ENCODE results near the gene UBE2G1. TPM values are rescaled to one million over a fixed set of nuclear protein-coding genes. Genes with fewer than 3 reads are reported as not detected.
"Not testable (repeated sequence)": the region's sequence is repeated elsewhere in the genome, so short reads cannot be mapped to it uniquely, and the experiment has no call there.

Gene UBE2G1
- total RNA-seq, 1 donor, result 36.2 TPM

DNA sequence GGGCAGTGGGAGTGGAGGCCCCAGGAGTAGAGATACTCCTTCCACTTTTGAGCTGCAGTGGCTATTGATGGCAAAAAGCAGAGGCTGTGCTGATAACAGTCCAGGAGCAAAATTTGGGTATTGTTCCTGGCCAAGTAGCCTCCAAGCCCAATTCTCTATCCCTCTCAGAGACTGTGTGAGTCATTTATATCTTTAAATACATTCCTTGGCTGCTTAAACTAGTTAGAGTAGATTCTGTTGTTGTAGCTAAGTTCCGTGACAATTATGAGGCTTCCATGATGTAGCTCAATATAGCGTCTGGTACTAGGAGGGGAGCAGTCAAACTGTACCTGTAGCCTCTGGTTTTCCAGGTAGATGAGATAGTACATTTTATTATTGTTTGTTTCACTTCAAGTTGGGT is 19.9 kb upstream of the UBE2G1 start:
- Histone ChIP-seq H3K4me1 (ENCODE audit: insufficient read depth, low read length) (no peaks in the 10 kb centered on the region), H3K36me3 (ENCODE audit: insufficient read depth, low read length) (no peaks in the 10 kb centered on the region), H3K79me2 (ENCODE audit: insufficient read depth, low read length) (no peaks in the 10 kb centered on the region), H3K9me3 (ENCODE audit: low read depth, low read length) (no peaks in the 10 kb centered on the region), H4K20me1 (ENCODE audit: insufficient read depth, low read length) (no peaks in the 10 kb centered on the region), H3K4me2 (ENCODE audit: insufficient read depth, low read length) (no peak overlapping the region), H3K4me3 (ENCODE audit: insufficient read depth, low read length) (no peak overlapping the region), H3K27ac (ENCODE audit: low read depth, low read length) (no peak overlapping the region), H3K27me3 (ENCODE audit: insufficient read depth, low read length) (no peaks in the 10 kb centered on the region), H2AFZ (ENCODE audit: low read length) (no peak overlapping the region)
- peak; percentile 86 for DNase-seq (ENCODE audit: insufficient read length, low spot score, missing footprints)
- TF ChIP-seq, protein P1, sequence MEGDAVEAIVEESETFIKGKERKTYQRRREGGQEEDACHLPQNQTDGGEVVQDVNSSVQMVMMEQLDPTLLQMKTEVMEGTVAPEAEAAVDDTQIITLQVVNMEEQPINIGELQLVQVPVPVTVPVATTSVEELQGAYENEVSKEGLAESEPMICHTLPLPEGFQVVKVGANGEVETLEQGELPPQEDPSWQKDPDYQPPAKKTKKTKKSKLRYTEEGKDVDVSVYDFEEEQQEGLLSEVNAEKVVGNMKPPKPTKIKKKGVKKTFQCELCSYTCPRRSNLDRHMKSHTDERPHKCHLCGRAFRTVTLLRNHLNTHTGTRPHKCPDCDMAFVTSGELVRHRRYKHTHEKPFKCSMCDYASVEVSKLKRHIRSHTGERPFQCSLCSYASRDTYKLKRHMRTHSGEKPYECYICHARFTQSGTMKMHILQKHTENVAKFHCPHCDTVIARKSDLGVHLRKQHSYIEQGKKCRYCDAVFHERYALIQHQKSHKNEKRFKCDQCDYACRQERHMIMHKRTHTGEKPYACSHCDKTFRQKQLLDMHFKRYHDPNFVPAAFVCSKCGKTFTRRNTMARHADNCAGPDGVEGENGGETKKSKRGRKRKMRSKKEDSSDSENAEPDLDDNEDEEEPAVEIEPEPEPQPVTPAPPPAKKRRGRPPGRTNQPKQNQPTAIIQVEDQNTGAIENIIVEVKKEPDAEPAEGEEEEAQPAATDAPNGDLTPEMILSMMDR (IDR thresholded peaks at IDR 0.05; ENCODE audit: extremely low read depth, low read depth, low read length), result no peak

DNA sequence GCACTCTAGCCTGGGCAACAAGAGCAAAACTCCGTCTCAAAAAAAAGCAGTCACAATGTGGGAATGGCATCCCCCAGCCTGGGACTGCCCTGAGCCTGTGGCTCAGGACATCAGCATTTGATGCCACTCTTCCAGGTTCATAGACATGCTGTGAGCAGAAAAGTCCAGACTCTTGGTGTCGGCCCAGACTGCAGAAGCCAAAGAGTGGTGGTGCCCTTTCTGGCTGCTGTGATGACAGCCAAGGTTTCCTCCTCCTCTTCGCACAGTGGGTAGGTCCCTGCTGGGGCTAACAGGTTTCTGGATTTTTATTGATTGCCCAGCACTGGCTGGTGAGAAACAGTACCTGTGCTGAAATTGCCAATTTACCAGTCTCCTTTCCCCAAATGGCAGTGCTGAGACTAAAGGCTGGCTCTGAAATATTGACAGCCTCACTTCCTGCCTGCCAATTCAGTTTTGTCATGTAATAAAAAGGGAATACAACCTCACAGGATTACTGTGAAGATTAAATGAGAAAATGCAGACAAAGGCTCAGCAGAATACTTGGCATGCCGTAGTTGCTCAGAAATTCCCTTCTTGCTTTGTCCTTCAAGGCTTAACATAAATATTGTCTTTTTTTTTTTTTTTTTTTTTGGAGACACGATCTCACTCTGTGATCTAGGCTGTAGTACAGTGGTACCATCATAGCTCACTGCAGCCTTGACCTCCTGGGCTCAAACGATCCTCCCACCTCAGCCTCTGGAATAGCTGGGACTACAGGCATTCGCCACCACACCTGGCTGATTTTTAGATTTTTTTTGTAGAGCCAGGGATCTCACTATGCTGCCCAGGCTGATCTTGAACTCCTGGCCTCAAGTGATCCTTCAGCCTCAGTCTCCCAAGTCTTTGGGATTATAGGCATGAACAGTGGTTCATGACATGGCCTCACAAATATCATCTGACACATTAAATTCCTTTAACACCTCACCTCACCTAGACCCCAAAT is 15.5 kb upstream of the UBE2G1 start:
- DNase-seq (ENCODE audit: insufficient read length, low spot score, missing footprints), result peak; percentile 42
- H3K27ac ChIP-seq (ENCODE audit: low read depth, low read length), result no peak overlapping the region
- H3K79me2 ChIP-seq (ENCODE audit: insufficient read depth, low read length), result no peaks in the 10 kb centered on the region
- no peaks in the 10 kb centered on the region for H4K20me1 ChIP-seq (ENCODE audit: insufficient read depth, low read length)
- H3K36me3 ChIP-seq (ENCODE audit: insufficient read depth, low read length), result no peaks in the 10 kb centered on the region
- no peaks in the 10 kb centered on the region for H3K9me3 ChIP-seq (ENCODE audit: low read depth, low read length)
- no peaks in the 10 kb centered on the region for H3K4me1 ChIP-seq (ENCODE audit: insufficient read depth, low read length)
- H3K27me3 ChIP-seq (ENCODE audit: insufficient read depth, low read length), result peaks cover 3% of the 10 kb centered on the region
- TF ChIP-seq, protein P1 (IDR thresholded peaks at IDR 0.05; ENCODE audit: extremely low read depth, low read depth, low read length), result no peak
- H3K4me3 ChIP-seq (ENCODE audit: insufficient read depth, low read length), result no peak overlapping the region
- no peak overlapping the region for H3K4me2 ChIP-seq (ENCODE audit: insufficient read depth, low read length)
- H2AFZ ChIP-seq (ENCODE audit: low read length), result no peak overlapping the region

DNA sequence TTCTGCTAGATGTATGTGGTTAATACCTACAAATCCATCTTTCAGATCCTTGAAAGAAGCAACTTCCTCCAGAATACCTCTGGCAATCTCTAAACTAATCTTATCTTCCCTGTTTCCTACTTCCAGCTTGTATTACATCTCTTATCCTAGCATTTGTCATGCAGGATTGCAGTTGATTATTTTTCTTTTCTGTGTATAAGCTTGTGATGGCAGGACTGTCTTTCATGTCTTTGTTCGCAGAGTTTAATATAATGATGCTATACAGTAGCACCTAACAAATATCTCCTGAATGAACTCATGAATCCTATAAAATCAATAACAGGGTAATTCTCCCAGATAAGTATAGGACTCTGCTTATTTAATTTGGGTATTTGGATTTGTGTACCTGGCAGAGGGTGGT is 12.2 kb upstream of the UBE2G1 start:
- Histone ChIP-seq H3K27ac (ENCODE audit: low read depth, low read length) (no peak overlapping the region), H3K27me3 (ENCODE audit: insufficient read depth, low read length) (peaks cover 3% of the 10 kb centered on the region), H3K79me2 (ENCODE audit: insufficient read depth, low read length) (no peaks in the 10 kb centered on the region), H3K4me3 (ENCODE audit: insufficient read depth, low read length) (no peak overlapping the region), H3K4me1 (ENCODE audit: insufficient read depth, low read length) (no peaks in the 10 kb centered on the region), H3K4me2 (ENCODE audit: insufficient read depth, low read length) (no peak overlapping the region), H2AFZ (ENCODE audit: low read length) (no peak overlapping the region), H3K36me3 (ENCODE audit: insufficient read depth, low read length) (no peaks in the 10 kb centered on the region), H3K9me3 (ENCODE audit: low read depth, low read length) (no peaks in the 10 kb centered on the region), H4K20me1 (ENCODE audit: insufficient read depth, low read length) (no peaks in the 10 kb centered on the region)
- no peak for DNase-seq (ENCODE audit: insufficient read length, low spot score, missing footprints)
- TF ChIP-seq, protein P1 (IDR thresholded peaks at IDR 0.05; ENCODE audit: extremely low read depth, low read depth, low read length), result no peak

DNA sequence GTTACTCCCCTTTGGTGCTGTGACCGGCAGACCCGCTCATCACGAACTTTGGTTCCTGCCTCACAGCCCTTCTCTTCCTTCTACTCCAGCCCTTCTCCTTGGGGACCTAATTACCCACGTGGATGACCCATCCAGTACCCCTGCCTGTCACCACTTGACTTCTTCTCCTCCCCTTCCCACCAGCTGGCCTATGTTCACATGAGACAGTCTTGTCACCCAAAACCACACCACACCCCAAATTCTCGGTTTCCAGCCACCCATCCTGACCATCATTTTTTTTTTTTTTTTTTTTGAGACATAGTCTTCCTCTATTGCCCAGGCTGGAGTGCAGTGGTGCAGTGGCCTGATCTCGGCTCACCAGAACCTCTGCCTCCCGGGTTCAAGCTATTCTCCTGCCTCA is 10.8 kb upstream of the UBE2G1 start:
- not testable (repeated sequence) for H2AFZ ChIP-seq (ENCODE audit: low read length); H3K27me3 ChIP-seq (ENCODE audit: insufficient read depth, low read length); H4K20me1 ChIP-seq (ENCODE audit: insufficient read depth, low read length); H3K4me1 ChIP-seq (ENCODE audit: insufficient read depth, low read length); H3K27ac ChIP-seq (ENCODE audit: low read depth, low read length); H3K36me3 ChIP-seq (ENCODE audit: insufficient read depth, low read length); H3K9me3 ChIP-seq (ENCODE audit: low read depth, low read length); H3K79me2 ChIP-seq (ENCODE audit: insufficient read depth, low read length); H3K4me2 ChIP-seq (ENCODE audit: insufficient read depth, low read length); H3K4me3 ChIP-seq (ENCODE audit: insufficient read depth, low read length)
- peak; percentile 38 for DNase-seq (ENCODE audit: insufficient read length, low spot score, missing footprints)

DNA sequence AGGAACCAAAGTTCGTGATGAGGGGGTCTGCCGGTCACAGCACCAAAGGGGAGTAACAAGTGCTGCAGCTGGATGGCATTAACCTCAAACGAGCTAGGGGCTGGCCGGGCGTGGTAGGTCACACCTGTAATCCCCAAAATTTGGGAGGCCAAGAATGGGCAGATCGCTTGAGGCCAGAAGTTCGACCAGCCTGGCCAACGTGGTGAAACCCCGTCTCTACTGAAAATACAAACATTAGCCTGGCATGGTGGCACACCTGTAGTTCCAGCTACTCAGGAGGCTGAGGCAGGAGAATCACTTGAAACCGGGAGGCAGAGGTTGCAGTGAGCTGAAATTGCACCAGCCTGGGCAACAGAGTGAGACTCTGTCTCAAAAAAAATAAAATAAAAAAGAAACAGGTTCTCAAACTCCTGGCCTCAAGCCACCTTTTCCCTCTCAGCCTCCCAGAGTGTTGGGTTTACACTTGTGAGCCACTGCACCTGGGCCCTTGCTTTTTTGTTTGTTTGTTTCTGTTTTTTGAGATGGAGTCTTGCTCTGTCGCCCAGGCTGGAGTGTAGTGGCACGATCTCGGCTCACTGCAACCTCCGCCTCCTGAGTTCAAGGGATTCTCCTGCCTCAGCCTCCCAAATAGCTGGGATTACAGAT is 9.4 kb upstream of the UBE2G1 start:
- not testable (repeated sequence) for H3K27ac ChIP-seq (ENCODE audit: low read depth, low read length); H4K20me1 ChIP-seq (ENCODE audit: insufficient read depth, low read length); H3K4me3 ChIP-seq (ENCODE audit: insufficient read depth, low read length); H3K4me1 ChIP-seq (ENCODE audit: insufficient read depth, low read length); H3K4me2 ChIP-seq (ENCODE audit: insufficient read depth, low read length); DNase-seq (ENCODE audit: insufficient read length, low spot score, missing footprints); H3K9me3 ChIP-seq (ENCODE audit: low read depth, low read length); H3K79me2 ChIP-seq (ENCODE audit: insufficient read depth, low read length); H2AFZ ChIP-seq (ENCODE audit: low read length); H3K36me3 ChIP-seq (ENCODE audit: insufficient read depth, low read length); H3K27me3 ChIP-seq (ENCODE audit: insufficient read depth, low read length)

Measured in osteoblast (primary cell).